Activated gamma-delta T cell treated with anti-CD3 and anti-CD28 coated beads, Interleukin-2, amount 50 U/mL, for 16 hours (primary cell): Measurements from ENCODE around the gene TSKU.
"Not testable (repeated sequence)": the region's sequence is repeated elsewhere in the genome, so short reads cannot be mapped to it uniquely, and the experiment has no call there.

Experiments used
- DNase-seq: peaks from one replicate; pipeline ENCODE4 v3.0.0-alpha.2; 2020; ENCODE audit warnings: low read depth

TSKU gene

GRCh38 chr11:76783294-76783895 lies at the start of gene TSKU:
TSKU (plus strand) TSS chr11:76783356; CDS start chr11:76795617, 12,261 bp downstream.
- no peak for DNase-seq

- DNase-seq: not testable (repeated sequence)
Observed at GRCh38 chr11:76733906-76734305, 49.2 kb upstream of the TSKU start.

- no peak for DNase-seq
Observed at GRCh38 chr11:76734456-76735420, 48.4 kb upstream of the TSKU start.

GRCh38 chr11:76735841-76736240 lies 47.3 kb upstream of the TSKU start:
- no peak for DNase-seq

- DNase-seq: no peak
Observed at GRCh38 chr11:76736266-76736665, 46.9 kb upstream of the TSKU start.

GRCh38 chr11:76736773-76737495 lies 46.2 kb upstream of the TSKU start:
- DNase-seq: no peak

- no peak for DNase-seq
Observed at GRCh38 chr11:76738618-76739240, 44.4 kb upstream of the TSKU start.

- no peak for DNase-seq
Observed at GRCh38 chr11:76739798-76740197, 43.4 kb upstream of the TSKU start.

- no peak for DNase-seq
Observed at GRCh38 chr11:76740772-76741171, 42.4 kb upstream of the TSKU start.

- no peak for DNase-seq
Observed at GRCh38 chr11:76742902-76743301, 40.3 kb upstream of the TSKU start.

- no peak for DNase-seq
Observed at GRCh38 chr11:76744186-76745043, 38.7 kb upstream of the TSKU start.

- no peak for DNase-seq
Observed at GRCh38 chr11:76745044-76745376, 38.1 kb upstream of the TSKU start.

GRCh38 chr11:76745561-76746207 lies 37.5 kb upstream of the TSKU start:
- no peak for DNase-seq

GRCh38 chr11:76747153-76747914 lies 35.8 kb upstream of the TSKU start:
- DNase-seq: no peak

- no peak for DNase-seq
Observed at GRCh38 chr11:76747915-76748860, 35.0 kb upstream of the TSKU start.

- no peak for DNase-seq
Observed at GRCh38 chr11:76748948-76749347, 34.2 kb upstream of the TSKU start.

- no peak for DNase-seq
Observed at GRCh38 chr11:76750067-76750466, 33.1 kb upstream of the TSKU start.

- no peak for DNase-seq
Observed at GRCh38 chr11:76750746-76751145, 32.4 kb upstream of the TSKU start.
